GM12878 (cell line): ENCODE results near the gene TMEM50B. TPM values are rescaled to one million over a fixed set of nuclear protein-coding genes. Genes with fewer than 3 reads are reported as not detected.

ENCODE experiments used
- ATAC-seq: fragments of 200-7000 bp; cut with Tn5 transposase; 3 replicates; pipeline ENCODE4 v1.9.1; 2020; ENCODE audit warnings: mild to moderate bottlenecking, moderate library complexity
- BruUV-seq: library from RNA; stranded (reverse); fragments of 400-500 nt; replicated peaks from 2 replicates; lab custom pipeline; 2021; lab: Mats Ljungman, UMichigan
- CTCF ChIA-PET: fragments of 300-600 bp; sonication (Branson Sonifier 250); formaldehyde crosslinking; extraction: SDS; loops from one replicate; lab custom pipeline; 2021; ENCODE audit warnings: inconsistent platforms; lab: Yijun Ruan, JAX
- POLR2A ChIA-PET: fragments of 350-600 bp; formaldehyde crosslinking; extraction: SDS; loops from one replicate; lab custom pipeline; 2021; ENCODE audit warnings: inconsistent platforms; lab: Charles Lee
- RAD21 ChIA-PET: fragments of 300-600 bp; sonication (Branson Sonifier 250); formaldehyde crosslinking; loops from one replicate; lab custom pipeline; 2023; ENCODE audit warnings: antibody characterized with exemption; ENCODE audit not compliant: unreplicated experiment; lab: Charles Lee
- SMC1A ChIA-PET: fragments of 300-600 bp; sonication (Branson Sonifier 250); formaldehyde crosslinking; loops from one replicate; lab custom pipeline; 2023; ENCODE audit not compliant: unreplicated experiment, uncharacterized antibody; lab: Charles Lee
- DNase-seq: peaks from one replicate; pipeline ENCODE4 v3.0.0-alpha.2; 2011; ENCODE audit warnings: low read depth, low spot score
- FAIRE-seq: peaks from 3 replicates; lab custom pipeline; 2011; peaks lifted over from hg19 to GRCh38; lab: Jason Lieb, UNC
- H2AFZ ChIP-seq: 2 replicates; pipeline ENCODE4 v1.6.0; 2011; ENCODE audit warnings: low read depth, low read length, control low read depth; ENCODE audit not compliant: control insufficient read depth
- H3K27ac ChIP-seq: 2 replicates; pipeline ENCODE4 v1.5.1; 2011; ENCODE audit warnings: control low read depth; ENCODE audit not compliant: control insufficient read depth, insufficient read depth
- H3K27me3 ChIP-seq, 2 experiments: replicated peaks in 1 of 2; 2 replicates each; pipeline versions ENCODE4 v1.6.0 to v1.6.1; 2011; ENCODE audit warnings: low read length in 1 of 2; ENCODE audit not compliant: control insufficient read depth in 2 of 2, insufficient read depth in 2 of 2
- H3K36me3 ChIP-seq, 2 experiments: 2 replicates each; pipeline ENCODE4 v1.5.1; 2011; ENCODE audit warnings: low read length in 1 of 2; ENCODE audit not compliant: control insufficient read depth in 2 of 2, insufficient read depth in 2 of 2
- H3K4me1 ChIP-seq: 2 replicates; pipeline ENCODE4 v1.6.1; 2011; ENCODE audit warnings: mild to moderate bottlenecking, low read length, moderate library complexity, mixed read lengths; ENCODE audit not compliant: control insufficient read depth, insufficient read depth
- H3K4me2 ChIP-seq: 2 replicates; pipeline ENCODE4 v1.6.0; 2011; ENCODE audit warnings: control low read depth; ENCODE audit not compliant: control insufficient read depth, insufficient read depth
- H3K4me3 ChIP-seq: fragments of 200-600 bp; sonication (generic); 2 replicates; pipeline ENCODE4 v1.5.1; 2016
- H3K79me2 ChIP-seq: 2 replicates; pipeline ENCODE4 v1.6.0; 2011; ENCODE audit warnings: low read length; ENCODE audit not compliant: control insufficient read depth, insufficient read depth
- H3K9ac ChIP-seq: 2 replicates; pipeline ENCODE4 v1.8.0; 2011; ENCODE audit warnings: low read length, control low read depth, mixed read lengths; ENCODE audit not compliant: control insufficient read depth, insufficient read depth
- H3K9me3 ChIP-seq: replicated peaks from 3 replicates; pipeline ENCODE4 v1.5.1; 2011; ENCODE audit warnings: mild to moderate bottlenecking, low read length; ENCODE audit not compliant: control insufficient read depth, insufficient read depth
- H4K20me1 ChIP-seq: 2 replicates; pipeline ENCODE4 v1.6.0; 2011; ENCODE audit not compliant: control insufficient read depth, insufficient read depth
- ETV6 ChIP-seq, 2 experiments: fragments of 450-650 bp in 1 of 2; IDR thresholded peaks in 1 of 2; conservative IDR thresholded peaks in 1 of 2; 2 replicates each; pipeline ENCODE4 v1.6.1; 2014; ENCODE audit warnings: antibody characterized with exemption in 1 of 2, borderline replicate concordance in 1 of 2, low read depth in 1 of 2, mild to moderate bottlenecking in 1 of 2, moderate library complexity in 1 of 2
- IRF4 ChIP-seq: IDR thresholded peaks from 2 replicates; pipeline ENCODE4 v1.6.1; 2011; ENCODE audit warnings: low read depth, low read length
- KAT2A ChIP-seq: conservative IDR thresholded peaks from 2 replicates; pipeline ENCODE4 v1.6.1; 2011; ENCODE audit warnings: low read depth, low read length; ENCODE audit not compliant: control insufficient read depth
- MXI1 ChIP-seq: fragments of 150-350 bp; IDR thresholded peaks from 2 replicates; pipeline ENCODE4 v1.6.1; 2011; ENCODE audit warnings: low read depth, mild to moderate bottlenecking, inconsistent platforms, low read length, improper control_type of control experiment
- PBX3 ChIP-seq: IDR thresholded peaks from 2 replicates; pipeline ENCODE4 v1.6.1; 2011; ENCODE audit warnings: mild to moderate bottlenecking, low read depth, low read length, moderate library complexity; ENCODE audit not compliant: insufficient replicate concordance
- RELA ChIP-seq: fragments of 450-650 bp; IDR thresholded peaks from 2 replicates; pipeline ENCODE4 v1.8.0; 2014; ENCODE audit warnings: borderline replicate concordance; ENCODE audit not compliant: partially characterized antibody
- SP1 ChIP-seq: IDR thresholded peaks from one replicate; pipeline ENCODE4 v1.6.1; 2011; ENCODE audit warnings: low read depth, low read length
- SREBF1 ChIP-seq: IDR thresholded peaks from 2 replicates; pipeline ENCODE4 v1.6.1; 2012; ENCODE audit warnings: mild to moderate bottlenecking, low read length
- SUZ12 ChIP-seq: fragments of 200-600 bp; sonication (generic); IDR thresholded peaks from one replicate; pipeline ENCODE4 v1.6.1; 2018; ENCODE audit warnings: antibody characterized with exemption, mild to moderate bottlenecking; ENCODE audit not compliant: unreplicated experiment
- TARDBP ChIP-seq: IDR thresholded peaks from 2 replicates; pipeline ENCODE4 v1.6.1; 2016; ENCODE audit warnings: borderline replicate concordance
- USF2 ChIP-seq: IDR thresholded peaks from 2 replicates; pipeline ENCODE4 v1.6.1; 2011; ENCODE audit warnings: low read depth, low read length, improper control_type of control experiment, borderline replicate concordance
- WRNIP1 ChIP-seq: IDR thresholded peaks from 2 replicates; pipeline ENCODE4 v1.6.1; 2011; ENCODE audit warnings: low read depth, low read length, improper control_type of control experiment, borderline replicate concordance
- ZBTB40 ChIP-seq: fragments of 450-650 bp; IDR thresholded peaks from 2 replicates; pipeline ENCODE4 v1.6.1; 2016; ENCODE audit warnings: mild to moderate bottlenecking, moderate library complexity, borderline replicate concordance
- ZNF24 ChIP-seq: fragments of 450-650 bp; IDR thresholded peaks from 2 replicates; pipeline ENCODE4 v1.6.1; 2017; ENCODE audit warnings: antibody characterized with exemption, mild to moderate bottlenecking
- ZNF384 ChIP-seq: IDR thresholded peaks from 2 replicates; pipeline ENCODE4 v1.6.1; 2012; ENCODE audit warnings: low read depth, mild to moderate bottlenecking, low read length, improper control_type of control experiment, borderline replicate concordance
- WGBS: methylation state at CpG from one replicate; pipeline ENCODE4 v1.1.6; 2016; ENCODE audit warnings: low lambda C conversion rate; ENCODE audit not compliant: insufficient replicate concordance, insufficient coverage; ENCODE audit errors: missing lambda C conversion rate; 5-methylcytosine and 5-hydroxymethylcytosine counted together
- in situ Hi-C: fragments of 300-500 bp; cut with MboI; formaldehyde crosslinking; loops from 9 replicates; pipeline ENCODE4 v1.14.3; 2018; ENCODE audit warnings: mixed read lengths
- intact Hi-C: fragments of 100-400 bp; cut with micrococcal nuclease; formaldehyde crosslinking; loops from one replicate; pipeline ENCODE4 v1.14.2; 2022; ENCODE audit not compliant: unreplicated experiment
- polyA plus RNA-seq, 11 experiments: library from polyadenylated mRNA; depleted of rRNA in 4 of 11; unstranded in 6 of 11; stranded (reverse) in 5 of 11; fragments of >200 nt; fragmentation: Nextera tagmentation in 4 of 11; fragmentation: Illumina TruSeq in 1 of 11; extraction: Ambion mirVana in 4 of 11; extraction: Trizol in 1 of 11; gene quantifications; 1 replicate in 1 of 11; 2 replicates in 10 of 11; pipeline versions ENCODE4 v1.2.1 to v1.2.3, GENCODE V29; 2011 to 2016; ENCODE audit warnings: inconsistent platforms in 2 of 11, missing spikeins in 2 of 11, low read depth in 1 of 11
- total RNA-seq, 4 experiments: library from RNA; depleted of rRNA in 3 of 4; stranded (reverse); fragments of >200 nt in 3 of 4; fragmentation: Illumina TruSeq in 1 of 4; extraction: Trizol in 1 of 4; gene quantifications; 2 replicates each; pipeline versions ENCODE4 v1.2.1 to v1.2.3, GENCODE V29; 2013 to 2021

TMEM50B gene
- total and polyA plus RNA-seq, 10 of the 15 experiments (the other 5 are each of a cell fraction or from before 2014, with no cell fraction given) = 12.1 to 42.1 (median 18.2) TPM

GRCh38 chr21:33491373-33492102, 11.8 kb upstream of the TMEM50B start, which contains the start of gene DNAJC28:
DNAJC28 (minus strand) TSS chr21:33491716; CDS start chr21:33489393, 2,323 bp downstream.
- H3K4me3 ChIP-seq = peak within 1 kb of the TSS; percentile 68
- peak; percentile 61; the same call in 1 of the 2 replicates for TF ChIP-seq ZBTB40
- peak; percentile 69 for TF ChIP-seq RELA
- no peak for TF ChIP-seq USF2
- TF ChIP-seq SUZ12 = no peak
- peak; percentile 31 for TF ChIP-seq SP1
- no peak for TF ChIP-seq WRNIP1
- 0 out of 2 replicates have a peak, but pooled peaks have one; percentile 11 for TF ChIP-seq IRF4
- TF ChIP-seq KAT2A = no peak
- TF ChIP-seq ZNF384 = no peak
- no peak for TF ChIP-seq ETV6 (conservative IDR thresholded peaks at IDR 0.05 in 1 of 2, IDR thresholded peaks at IDR 0.05 in 1 of 2; ENCODE audit: borderline replicate concordance in 1 of 2, low read depth in 1 of 2)
- TF ChIP-seq ZNF24 = no peak
- peak; percentile 92 for TF ChIP-seq SREBF1
- peak; percentile 45 for TF ChIP-seq PBX3
- no peak for TF ChIP-seq TARDBP
- TF ChIP-seq MXI1 = no peak

More at GRCh38 chr21:33491373-33492102, 11.8 kb upstream of the TMEM50B start, which contains the start of gene DNAJC28:
- ATAC-seq = peak; percentile 99
- H3K36me3 ChIP-seq = no peaks in the 10 kb centered on the region
- SMC1A ChIA-PET = interaction anchor here (0.6 to 1.8 kb wide), 6 partner anchors 11 to 1381 kb away, joined by 3 to 17 read pairs (median 4); partner anchors contain the start of gene TMEM50B
- RAD21 ChIA-PET = interaction anchor here (0.8 to 1.6 kb wide), 7 partner anchors 12 to 891 kb away, joined by 3 to 23 read pairs (median 5); partner anchors contain the start of genes DONSON, SON and TMEM50B
- peak within 1 kb of the TSS; percentile 48; the same call in 1 of the 2 replicates for H3K27ac ChIP-seq
- peak within 1 kb of the TSS; percentile 62 for H3K9ac ChIP-seq
- WGBS = under 1% methylated on average over 52 of the region's 52 CpGs
- POLR2A ChIA-PET = interaction anchor here (0.5 to 2.1 kb wide), 8 partner anchors 10 to 660 kb away, joined by 3 to 26 read pairs (median 5); partner anchors contain the start of genes DONSON, GART, SON and TMEM50B
- no peaks in the 10 kb centered on the region for H3K27me3 ChIP-seq
- intact Hi-C loops (no loop called here), in situ Hi-C loops (no loop called here)
- no TSS peak for BruUV-seq
- no peaks in the 10 kb centered on the region for H4K20me1 ChIP-seq
- FAIRE-seq = peak; percentile 92
- H3K9me3 ChIP-seq = no peaks in the 10 kb centered on the region
- H3K4me1 ChIP-seq = no peaks in the 10 kb centered on the region
- peak within 1 kb of the TSS; percentile 100 for H2AFZ ChIP-seq
- peak within 1 kb of the TSS; percentile 99 for H3K4me2 ChIP-seq
- no peaks in the 10 kb centered on the region for H3K79me2 ChIP-seq
- DNase-seq = peak; percentile 80
- CTCF ChIA-PET = interaction anchor here (1.4 to 1.6 kb wide), 5 partner anchors 11 to 294 kb away, joined by 3 to 21 read pairs (median 5); partner anchors contain the start of gene TMEM50B
